Stomach (tissue), 9 donors: ENCODE results near the gene GATA2. TPM values are rescaled to one million over a fixed set of nuclear protein-coding genes. Genes with fewer than 3 reads are reported as not detected.

Experiments
- DNase-seq, 2 donors: peaks; one replicate each; pipeline versions ENCODE4 v3.0.0 to v3.0.0-alpha.2; 2013 to 2019
- H3K27ac ChIP-seq, 5 donors: fragments of 200-600 bp in 4 of 5; sonication (generic) in 4 of 5; one replicate each; pipeline ENCODE4 v1.5.1; 2013 to 2019; ENCODE audit warnings: mild to moderate bottlenecking in 1 of 5, moderate library complexity in 1 of 5
- H3K27me3 ChIP-seq, 3 donors: fragments of 200-600 bp; sonication (generic); one replicate each; pipeline ENCODE4 v1.5.1; 2017 to 2019; ENCODE audit warnings: mixed run types in 1 of 3
- H3K36me3 ChIP-seq, 4 donors: fragments of 200-600 bp; sonication (generic); 1 replicate in 3 of 4; 2 replicates in 1 of 4; pipeline ENCODE4 v1.5.1; 2016 to 2019
- H3K4me1 ChIP-seq, 4 donors: fragments of 200-600 bp; sonication (generic); one replicate each; pipeline ENCODE4 v1.5.1; 2016 to 2019
- H3K4me3 ChIP-seq, 4 donors: fragments of 200-600 bp; sonication (generic) in 3 of 4; one replicate each; pipeline ENCODE4 v1.5.1; 2016 to 2019; ENCODE audit warnings: mild to moderate bottlenecking in 1 of 4
- H3K9me3 ChIP-seq, 4 donors: fragments of 200-600 bp; sonication (generic); one replicate each; pipeline ENCODE4 v1.5.1; 2016 to 2019
- EP300 ChIP-seq: sonication (generic); formaldehyde crosslinking; IDR thresholded peaks from one replicate; pipeline ENCODE4 v1.6.1; 2017; ENCODE audit warnings: antibody characterized with exemption
- POLR2A ChIP-seq, 4 donors: fragments of 450-650 bp; IDR thresholded peaks; one replicate each; pipeline ENCODE4 v1.6.1; 2016; ENCODE audit warnings: antibody characterized with exemption in 4 of 4, control low read depth in 2 of 4, mild to moderate bottlenecking in 1 of 4, moderate library complexity in 1 of 4
- POLR2AphosphoS5 ChIP-seq, 3 donors: sonication (generic); formaldehyde crosslinking; IDR thresholded peaks; one replicate each; pipeline ENCODE4 v1.6.1; 2016; ENCODE audit warnings: antibody characterized with exemption in 3 of 3
- WGBS, 5 donors: extraction: QIAGEN DNeasy Blood & Tissue Kit in 3 of 5; methylation state at CpG; one replicate each; pipeline versions ENCODE4 v1.1.5 to v1.1.7; 2013 to 2018; 5-methylcytosine and 5-hydroxymethylcytosine counted together
- intact Hi-C: fragments of 100-400 bp; cut with DNase I; formaldehyde crosslinking; loops from one replicate; pipeline ENCODE4 v1.15.1; 2023; ENCODE audit warnings: low total_unique reads
- polyA plus RNA-seq, 3 donors: library from polyadenylated mRNA; stranded (reverse); fragments of 200-250 nt; gene quantifications; one replicate each; pipeline ENCODE4 v1.2.3, GENCODE V29; 2013
- total RNA-seq, 5 donors: library from RNA; depleted of rRNA; stranded (reverse); fragments of >200 nt; gene quantifications; one replicate each; pipeline versions ENCODE4 v1.1.0 to v1.2.3, GENCODE V29; 2014 to 2016
- TF ChIP-seq, protein P1 (sequence below), 7 experiments: fragments of 450-650 bp in 4 of 7; fragments of 200-600 bp in 3 of 7; sonication (generic) in 3 of 7; IDR thresholded peaks; one replicate each; pipeline ENCODE4 v1.5.1; 2016 to 2019; ENCODE audit warnings: antibody characterized with exemption in 7 of 7, control low read depth in 2 of 7, mild to moderate bottlenecking in 1 of 7
- donor health status: healthy with polysubstance abuse.
- donor health status: Bipolar disorder and iron deficiency.
- donor health status: healthy.

GATA2 gene
- total and polyA plus RNA-seq, 8 donors: 2.3 to 9.1 (median 3.4) TPM

GRCh38 chr3:128482175-128482574 lies 10.8 kb downstream of the GATA2 start:
- Histone ChIP-seq H3K4me3 (no peak overlapping the region), H3K4me1 (peaks cover 8 to 42% (median 22%) of the 10 kb centered on the region in 4 donors), H3K9me3 (no peaks in the 10 kb centered on the region), H3K27me3 (peaks cover 30 to 100% (median 88%) of the 10 kb centered on the region in 3 donors), H3K27ac (peak overlapping the region in 2 of 5 donors; percentile 6 to 41), H3K36me3 (no peaks in the 10 kb centered on the region)
- intact Hi-C loops: no loop called here
- DNase-seq: no peak
- WGBS, 5 donors: 20 to 34% (median 24%) methylated on average over 11 of the region's 11 CpGs
- TF ChIP-seq POLR2A (IDR thresholded peaks at IDR 0.05): no peak
- TF ChIP-seq, protein P1, sequence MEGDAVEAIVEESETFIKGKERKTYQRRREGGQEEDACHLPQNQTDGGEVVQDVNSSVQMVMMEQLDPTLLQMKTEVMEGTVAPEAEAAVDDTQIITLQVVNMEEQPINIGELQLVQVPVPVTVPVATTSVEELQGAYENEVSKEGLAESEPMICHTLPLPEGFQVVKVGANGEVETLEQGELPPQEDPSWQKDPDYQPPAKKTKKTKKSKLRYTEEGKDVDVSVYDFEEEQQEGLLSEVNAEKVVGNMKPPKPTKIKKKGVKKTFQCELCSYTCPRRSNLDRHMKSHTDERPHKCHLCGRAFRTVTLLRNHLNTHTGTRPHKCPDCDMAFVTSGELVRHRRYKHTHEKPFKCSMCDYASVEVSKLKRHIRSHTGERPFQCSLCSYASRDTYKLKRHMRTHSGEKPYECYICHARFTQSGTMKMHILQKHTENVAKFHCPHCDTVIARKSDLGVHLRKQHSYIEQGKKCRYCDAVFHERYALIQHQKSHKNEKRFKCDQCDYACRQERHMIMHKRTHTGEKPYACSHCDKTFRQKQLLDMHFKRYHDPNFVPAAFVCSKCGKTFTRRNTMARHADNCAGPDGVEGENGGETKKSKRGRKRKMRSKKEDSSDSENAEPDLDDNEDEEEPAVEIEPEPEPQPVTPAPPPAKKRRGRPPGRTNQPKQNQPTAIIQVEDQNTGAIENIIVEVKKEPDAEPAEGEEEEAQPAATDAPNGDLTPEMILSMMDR (IDR thresholded peaks at IDR 0.05): no peak
- no peak for TF ChIP-seq POLR2AphosphoS5 (IDR thresholded peaks at IDR 0.05)
- no peak for TF ChIP-seq EP300

- TF ChIP-seq, protein P1 (IDR thresholded peaks at IDR 0.05): no peak
- TF ChIP-seq EP300 (no peak), POLR2AphosphoS5 (IDR thresholded peaks at IDR 0.05) (no peak), POLR2A (IDR thresholded peaks at IDR 0.05) (no peak)
- no peaks in the 10 kb centered on the region for H3K36me3 ChIP-seq
- no peak for DNase-seq
- H3K4me3 ChIP-seq: no peak overlapping the region
- intact Hi-C loops: no loop called here
- peaks cover 25 to 100% (median 84%) of the 10 kb centered on the region in 3 donors for H3K27me3 ChIP-seq
- H3K9me3 ChIP-seq: no peaks in the 10 kb centered on the region
- WGBS, 5 donors: 15 to 27% (median 17%) methylated on average over 12 to 19 of the region's 19 CpGs
- H3K4me1 ChIP-seq: peaks cover 1 to 35% (median 16%) of the 10 kb centered on the region in 4 donors
- peak overlapping the region in 3 of 5 donors; percentile 1 to 41 (median 20) for H3K27ac ChIP-seq
Observed at GRCh38 chr3:128481438-128481942, 11.5 kb downstream of the GATA2 start.

GRCh38 chr3:128480717-128481437 lies 12.1 kb downstream of the GATA2 start:
- DNase-seq: no peak
- H3K27me3 ChIP-seq: peaks cover 20 to 97% (median 78%) of the 10 kb centered on the region in 3 donors
- no peaks in the 10 kb centered on the region for H3K36me3 ChIP-seq
- H3K4me3 ChIP-seq: no peak overlapping the region
- peaks cover 0 to 31% (median 12%) of the 10 kb centered on the region in 4 donors for H3K4me1 ChIP-seq
- TF ChIP-seq, protein P1 (IDR thresholded peaks at IDR 0.05): no peak
- TF ChIP-seq EP300 (no peak), POLR2A (IDR thresholded peaks at IDR 0.05) (no peak), POLR2AphosphoS5 (IDR thresholded peaks at IDR 0.05) (no peak)
- H3K9me3 ChIP-seq: no peaks in the 10 kb centered on the region
- H3K27ac ChIP-seq: peak overlapping the region in 3 of 5 donors; percentile 1 to 20 (median 17)
- 50 to 64% (median 58%) methylated on average over 26 to 27 of the region's 27 CpGs for WGBS, 5 donors
- intact Hi-C loops: no loop called here

DNA sequence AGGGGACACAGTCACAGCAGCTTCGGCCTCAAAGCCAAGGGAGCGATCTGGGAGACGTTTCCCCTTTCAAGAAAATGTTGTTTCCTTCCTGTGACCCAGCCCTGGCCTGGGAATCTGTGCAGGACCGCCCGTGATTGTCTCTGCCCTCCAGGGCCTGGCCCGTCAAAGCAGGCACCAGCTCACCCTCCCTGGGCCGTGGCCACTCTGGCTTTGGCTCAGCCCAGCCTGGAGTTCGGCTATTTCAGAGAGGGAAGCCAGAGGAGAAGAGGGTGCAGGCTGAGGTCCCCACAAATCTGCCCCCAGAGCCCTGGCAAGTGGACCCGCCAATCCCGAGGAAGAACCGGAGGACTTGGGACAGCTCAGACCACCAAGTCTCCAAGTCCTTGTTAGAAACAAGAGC lies 12.7 kb downstream of the GATA2 start:
- no peak for DNase-seq
- intact Hi-C loops: no loop called here
- no peak for TF ChIP-seq EP300

More for the DNA sequence above, 12.7 kb downstream of the GATA2 start:
- Histone ChIP-seq H3K36me3 (no peaks in the 10 kb centered on the region), H3K9me3 (no peaks in the 10 kb centered on the region), H3K27me3 (peaks cover 15 to 95% (median 72%) of the 10 kb centered on the region in 3 donors), H3K27ac (peak overlapping the region in 2 of 5 donors; percentile 1 to 17), H3K4me3 (no peak overlapping the region), H3K4me1 (peaks cover 0 to 31% (median 11%) of the 10 kb centered on the region in 4 donors)
- WGBS, 5 donors: 50 to 58% (median 57%) methylated on average over 11 of the region's 11 CpGs
